CD4-positive, alpha-beta T cell treated with Interleukin-4 for 1 hour (primary cell): ENCODE data around the gene RPL3.

Experiments used
- DNase-seq, 2 donors: peaks; one replicate each; pipeline ENCODE4 v3.0.0-alpha.2; 2020 to 2022

Gene RPL3

DNA sequence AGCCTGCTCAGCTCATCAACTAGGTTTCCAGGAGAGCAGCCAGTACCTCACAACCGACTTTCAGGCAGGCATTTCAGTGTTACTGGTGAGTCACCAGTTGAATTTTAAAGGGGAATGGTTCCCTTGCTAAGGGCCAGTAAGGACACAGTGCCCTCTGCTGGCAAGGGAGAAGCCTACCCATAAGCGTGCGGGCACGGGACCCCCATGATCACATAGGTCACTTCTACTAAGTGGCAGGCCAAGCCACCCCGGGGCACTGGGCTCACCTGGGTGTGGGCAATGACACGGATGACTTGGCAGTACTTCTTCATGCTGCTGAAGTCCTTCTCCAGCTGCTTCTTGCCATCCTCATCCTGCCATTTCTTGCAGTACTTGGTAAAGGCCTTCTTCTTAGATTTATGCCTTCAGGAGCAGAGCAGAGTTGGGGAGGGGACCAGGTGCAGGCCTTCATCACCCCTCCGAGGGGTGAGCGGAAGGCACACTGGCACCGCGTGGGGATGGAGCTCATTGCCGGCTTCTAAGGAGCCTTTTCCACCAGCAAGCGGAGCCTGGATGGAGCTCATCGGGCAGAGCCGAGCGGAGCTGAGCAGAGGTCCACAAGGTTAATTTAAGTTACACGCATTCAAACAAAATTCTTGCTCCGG, 2.9 kb downstream of the RPL3 start:
- DNase-seq: peak; percentile 81 to 86

- no peak for DNase-seq
These were observed 4.0 kb downstream of the RPL3 start for GRCh38 chr22:39315389-39315788.

DNA sequence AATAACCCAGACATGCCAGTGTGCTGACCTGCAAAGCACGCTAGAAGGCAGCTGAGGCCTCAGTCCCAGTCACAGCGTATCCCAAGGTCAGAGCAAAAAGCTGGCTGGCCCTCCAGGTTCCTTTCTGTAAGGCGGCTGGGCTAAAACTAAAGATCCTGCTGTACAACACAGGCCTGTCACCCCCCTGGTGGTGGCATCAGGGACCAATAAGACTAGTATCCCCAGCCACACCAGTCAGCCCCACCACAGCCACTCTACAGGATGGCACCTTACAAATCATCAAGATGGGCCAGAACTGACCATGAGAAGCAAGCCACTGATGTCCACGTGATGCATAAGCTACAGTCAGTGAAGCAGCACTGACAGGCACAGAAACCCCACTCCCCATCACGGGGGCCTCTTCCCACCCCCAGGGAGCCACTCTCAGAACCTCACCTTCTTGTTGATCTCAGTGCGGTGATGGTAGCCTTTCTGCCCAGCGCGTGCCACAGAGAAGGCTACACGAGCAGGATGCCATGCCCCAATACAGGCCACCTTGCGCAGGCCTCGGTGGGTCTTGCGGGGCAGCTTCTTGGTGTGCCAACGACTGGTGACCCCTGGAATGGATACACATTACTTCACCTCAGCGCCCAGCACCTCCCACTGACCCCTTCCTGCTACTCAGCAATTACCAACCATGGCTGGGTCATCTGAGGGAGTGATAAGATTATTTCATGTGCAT, 5.0 kb downstream of the RPL3 start:
- no peak for DNase-seq

- DNase-seq: no peak
These were observed 6.0 kb downstream of the RPL3 start for GRCh38 chr22:39313258-39314001.

DNA sequence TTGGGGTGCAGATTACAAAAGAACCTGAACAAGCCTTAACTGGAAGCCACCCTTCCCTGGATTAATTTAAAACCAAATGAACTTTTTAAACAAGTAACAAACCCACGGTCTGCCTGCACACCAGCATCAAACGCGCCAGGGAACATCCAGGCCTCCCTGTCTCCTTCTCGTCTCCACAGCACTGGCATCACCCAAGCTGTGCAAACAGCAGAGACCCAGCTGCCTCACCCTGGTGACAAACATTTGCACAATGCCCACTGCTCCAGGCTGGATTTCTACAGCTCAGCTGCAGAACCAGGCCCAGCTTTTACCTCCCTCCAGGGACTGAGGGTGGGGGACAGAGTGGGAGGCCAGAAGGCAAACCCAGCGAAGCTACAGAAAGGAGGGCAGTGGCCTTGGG, 7.0 kb downstream of the RPL3 start:
- no peak for DNase-seq

- no peak for DNase-seq
These were observed 7.6 kb downstream of the RPL3 start for GRCh38 chr22:39311592-39312400.

GRCh38 chr22:39309881-39310714, 9.3 kb downstream of the RPL3 start:
- no peak for DNase-seq

DNA sequence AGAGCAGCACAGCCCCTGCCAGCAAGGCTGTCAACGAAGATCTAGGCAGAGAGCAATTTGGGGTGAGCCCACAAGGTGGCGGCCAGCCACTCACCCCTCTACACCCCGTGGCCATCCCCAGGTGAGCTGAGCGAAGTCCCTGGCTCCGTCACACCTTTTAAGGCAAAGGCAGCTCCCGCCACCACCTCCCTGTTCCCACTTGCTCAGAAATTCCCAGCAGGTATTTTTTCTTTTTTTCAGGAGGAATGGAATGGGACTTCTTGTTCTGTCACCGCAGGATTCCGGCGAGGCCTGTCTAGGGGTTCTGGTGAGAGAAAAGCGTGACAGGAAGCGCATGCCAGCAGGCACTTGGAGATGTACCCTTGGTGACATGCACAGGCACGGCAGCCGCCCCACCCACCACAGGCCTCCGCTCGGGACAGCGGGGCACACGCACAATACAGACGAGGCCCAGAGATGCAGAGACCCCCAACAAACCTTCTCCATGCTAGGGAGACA, 10.0 kb downstream of the RPL3 start:
- DNase-seq: no peak

DNA sequence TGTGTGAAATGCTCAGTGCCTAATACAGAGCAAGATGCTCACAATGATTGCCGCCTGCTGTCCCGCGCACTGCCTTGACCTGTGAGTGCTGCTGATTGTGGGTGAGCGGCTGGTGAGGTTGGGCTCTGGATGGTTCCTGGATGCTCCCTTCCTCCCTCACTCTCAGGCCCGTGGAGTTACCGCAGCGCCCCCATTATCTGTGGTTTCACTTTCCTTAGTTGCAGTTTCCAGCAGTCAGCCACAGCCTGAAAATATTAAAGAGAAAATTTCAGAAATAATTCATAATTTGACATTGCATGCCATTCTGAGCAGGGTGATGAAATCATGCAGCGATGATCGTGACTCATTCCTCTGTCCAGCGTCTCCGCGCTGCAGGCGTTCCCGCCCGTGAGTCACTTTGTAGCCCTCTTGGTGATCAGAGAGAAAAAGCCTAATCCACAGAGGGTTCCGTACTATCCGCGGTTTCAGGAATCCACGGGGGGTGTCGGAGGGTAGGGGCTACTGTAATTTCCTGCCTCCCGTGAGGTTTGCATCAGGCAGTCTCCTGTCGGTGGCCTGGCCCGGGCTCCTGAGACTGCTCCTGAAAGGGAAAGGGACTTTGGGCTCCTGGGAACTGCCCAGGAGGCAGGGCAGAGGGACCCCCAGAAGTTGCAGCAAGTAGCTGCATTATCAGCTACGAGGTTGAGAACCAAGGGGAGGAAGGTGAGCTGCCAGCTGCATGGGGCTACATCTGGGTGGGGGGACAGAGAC, 10.6 kb downstream of the RPL3 start:
- peak in 1 of 2 donors; percentile 71 for DNase-seq

GRCh38 chr22:39306456-39307361, 12.7 kb downstream of the RPL3 start:
- peak; percentile 56 to 57 for DNase-seq

GRCh38 chr22:39303892-39304671, 15.3 kb downstream of the RPL3 start:
- DNase-seq: no peak

DNA sequence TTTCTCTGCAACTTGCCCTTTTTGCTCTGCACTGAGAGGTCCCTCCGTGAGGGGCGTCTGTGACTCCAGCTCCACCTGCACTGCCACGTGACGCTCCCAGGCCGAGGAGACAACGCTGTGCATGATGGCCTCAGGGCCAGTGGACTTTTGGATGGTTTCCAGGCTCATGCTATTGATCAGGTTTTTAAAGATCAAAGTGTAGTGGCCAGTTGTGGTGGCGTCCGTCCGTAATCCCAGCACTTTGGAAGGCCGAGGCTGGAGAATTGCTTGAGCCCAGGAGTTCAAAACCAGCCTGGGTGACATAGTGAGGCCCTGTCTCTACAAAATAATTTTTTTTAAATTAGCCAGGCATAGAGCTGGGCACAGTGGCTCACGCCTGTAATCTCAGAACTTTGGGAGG, 16.1 kb downstream of the RPL3 start:
- DNase-seq: no peak

- DNase-seq: no peak
These were observed 16.9 kb downstream of the RPL3 start for GRCh38 chr22:39302431-39302960.

DNA sequence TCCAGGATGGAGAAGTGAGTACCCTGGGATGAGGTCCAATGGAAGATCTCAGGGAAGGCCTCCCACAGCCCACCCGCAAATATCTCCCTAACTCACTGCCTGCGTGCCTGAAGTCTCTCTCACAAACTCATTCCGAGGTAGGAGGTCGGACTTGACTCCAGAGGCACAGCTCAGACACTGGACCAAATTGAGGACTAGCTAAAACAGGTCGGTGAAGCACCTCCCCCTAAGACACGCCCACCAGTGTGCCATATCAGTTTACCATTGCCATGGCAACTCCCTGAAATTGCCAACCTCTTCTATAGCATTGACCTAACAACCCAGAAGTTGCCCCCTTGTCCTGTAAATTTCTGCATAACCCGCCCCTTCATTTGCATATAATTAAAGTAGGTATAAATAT, 17.5 kb downstream of the RPL3 start:
- no peak for DNase-seq

- no peak for DNase-seq
These were observed 18.3 kb downstream of the RPL3 start for GRCh38 chr22:39301108-39301507.

DNA sequence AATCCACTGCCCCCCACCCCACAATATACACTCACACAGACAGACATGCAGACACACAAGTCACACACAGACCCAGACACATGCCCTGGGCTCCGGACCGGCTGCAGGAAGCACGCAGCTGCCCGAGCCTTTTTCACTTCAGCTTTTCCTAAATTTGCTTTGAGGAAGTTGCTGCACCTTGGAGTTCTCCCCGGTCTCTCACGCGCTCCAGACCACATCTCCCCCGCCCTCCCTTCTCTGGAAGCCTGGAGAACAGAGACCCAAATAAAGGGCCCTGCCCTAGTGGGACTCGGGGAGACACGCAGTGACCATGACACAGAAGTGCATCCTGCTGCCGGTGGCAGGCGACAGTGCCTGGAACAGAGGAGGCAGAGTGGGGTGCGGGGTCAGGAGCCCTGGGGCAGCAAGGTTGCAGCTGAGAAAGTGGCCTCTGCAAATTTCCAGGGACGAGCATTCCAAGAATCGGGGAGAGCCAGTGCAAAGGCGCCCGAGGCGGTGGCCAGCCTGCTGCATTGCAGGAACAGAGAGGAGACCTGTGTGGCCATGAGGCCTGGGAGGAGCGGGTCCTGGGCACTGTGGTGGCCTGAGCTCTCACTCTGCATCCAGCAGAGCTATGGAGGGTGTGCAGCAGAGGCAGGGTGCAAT, 19.1 kb downstream of the RPL3 start:
- DNase-seq: peak; percentile 33 to 74

DNA sequence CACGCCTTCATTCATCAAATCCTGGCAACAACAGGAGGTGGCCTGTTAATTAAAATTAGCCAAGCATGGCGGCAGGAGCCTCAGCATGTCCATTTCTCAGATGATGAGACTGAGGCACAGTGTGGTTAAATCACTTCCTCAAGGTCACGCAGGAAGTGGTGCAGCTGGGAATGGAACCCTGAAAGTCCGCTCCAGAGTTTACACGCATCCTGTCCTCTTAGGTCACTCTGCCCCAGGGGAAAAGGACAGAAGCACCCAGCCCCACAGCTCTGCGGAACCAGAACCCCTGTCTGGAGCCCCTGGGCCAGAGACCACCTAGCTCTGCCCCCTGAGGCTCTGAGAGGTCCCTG, 19.6 kb downstream of the RPL3 start:
- peak in 1 of 2 donors; percentile 51 for DNase-seq

GRCh38 chr22:39298241-39298987, 21.0 kb downstream of the RPL3 start:
- DNase-seq: no peak
